T-helper 2 cell treated with Interferon-gamma antibody and Interleukin-4, amounts not matched to agents 5 μg/mL and 100 μg/mL, for 36 hours (primary cell): ENCODE data around the gene STXBP5.

Source experiments
- DNase-seq: peaks from one replicate; pipeline ENCODE4 v3.0.0; 2021; ENCODE audit warnings: low spot score
- H3K27ac Mint-ChIP-seq: one replicate; pipeline ENCODE4 v1.8.0; 2021; ENCODE audit warnings: mild to moderate bottlenecking, mixed read lengths
- H3K27me3 Mint-ChIP-seq: one replicate; pipeline ENCODE4 v1.8.0; 2021; ENCODE audit warnings: low read depth, mixed read lengths
- H3K36me3 Mint-ChIP-seq: one replicate; pipeline ENCODE4 v1.8.0; 2021; ENCODE audit warnings: low read depth, mixed read lengths
- H3K4me1 Mint-ChIP-seq: one replicate; pipeline ENCODE4 v1.8.0; 2021; ENCODE audit warnings: low read depth, mixed read lengths
- H3K4me3 Mint-ChIP-seq: one replicate; pipeline ENCODE4 v1.8.0; 2022; ENCODE audit warnings: mild to moderate bottlenecking, moderate library complexity, mixed read lengths
- H3K9me3 Mint-ChIP-seq: one replicate; pipeline ENCODE4 v1.8.0; 2021; ENCODE audit warnings: mixed read lengths

The STXBP5 gene

GRCh38 chr6:147167576-147168461 is 36.4 kb upstream of the STXBP5 start:
- Mint-ChIP-seq H3K4me1 (peaks cover 5% of the 10 kb centered on the region), H3K9me3 (no peaks in the 10 kb centered on the region), H3K36me3 (no peaks in the 10 kb centered on the region), H3K27ac (no peak overlapping the region), H3K27me3 (no peaks in the 10 kb centered on the region), H3K4me3 (no peak overlapping the region)
- DNase-seq, result no peak

DNA sequence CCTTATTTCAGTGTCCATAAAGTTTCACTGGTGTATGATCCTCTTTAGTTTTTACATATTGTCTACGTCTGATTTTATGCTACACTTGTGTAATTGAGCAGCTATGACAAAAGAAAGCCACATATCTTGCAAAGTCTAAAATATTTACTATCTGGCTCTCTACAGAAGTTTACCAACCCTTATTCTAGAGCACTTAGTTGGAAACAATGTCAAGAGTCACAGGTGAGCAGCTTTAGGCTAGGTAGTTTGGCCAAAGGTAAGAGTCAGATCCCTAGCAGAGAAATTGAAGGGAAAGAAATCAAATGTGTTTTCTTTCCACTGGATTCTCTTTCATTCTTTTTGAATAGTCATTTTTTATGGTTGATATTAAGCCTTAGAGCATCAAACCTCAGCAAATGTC is 34.7 kb upstream of the STXBP5 start:
- Mint-ChIP-seq H3K36me3 (no peaks in the 10 kb centered on the region), H3K27ac (no peak overlapping the region), H3K27me3 (no peaks in the 10 kb centered on the region), H3K4me3 (no peak overlapping the region), H3K4me1 (peaks cover 5% of the 10 kb centered on the region), H3K9me3 (no peaks in the 10 kb centered on the region)
- no peak for DNase-seq

DNA sequence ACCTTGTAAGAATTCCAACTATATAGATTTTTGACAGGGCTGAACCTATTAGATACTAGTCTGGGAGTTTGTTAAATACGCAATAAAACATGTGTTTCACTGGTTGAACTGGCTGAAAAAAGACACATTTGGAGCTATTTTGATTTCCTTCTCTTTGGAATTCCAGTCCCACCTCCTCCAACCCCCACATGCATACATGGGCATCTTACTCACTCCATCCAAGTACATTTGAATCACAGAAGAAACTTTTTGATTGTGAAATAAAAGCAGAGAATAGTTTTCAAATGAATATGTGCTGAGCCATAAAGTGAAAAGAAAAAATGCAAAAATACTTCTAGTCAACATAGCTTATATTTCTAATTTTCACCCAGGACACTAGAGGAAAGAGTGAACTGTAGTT is 33.9 kb upstream of the STXBP5 start:
- Mint-ChIP-seq H3K4me1 (peaks cover 5% of the 10 kb centered on the region), H3K9me3 (no peaks in the 10 kb centered on the region), H3K27ac (no peak overlapping the region), H3K27me3 (no peaks in the 10 kb centered on the region), H3K36me3 (no peaks in the 10 kb centered on the region), H3K4me3 (no peak overlapping the region)
- DNase-seq, result no peak

DNA sequence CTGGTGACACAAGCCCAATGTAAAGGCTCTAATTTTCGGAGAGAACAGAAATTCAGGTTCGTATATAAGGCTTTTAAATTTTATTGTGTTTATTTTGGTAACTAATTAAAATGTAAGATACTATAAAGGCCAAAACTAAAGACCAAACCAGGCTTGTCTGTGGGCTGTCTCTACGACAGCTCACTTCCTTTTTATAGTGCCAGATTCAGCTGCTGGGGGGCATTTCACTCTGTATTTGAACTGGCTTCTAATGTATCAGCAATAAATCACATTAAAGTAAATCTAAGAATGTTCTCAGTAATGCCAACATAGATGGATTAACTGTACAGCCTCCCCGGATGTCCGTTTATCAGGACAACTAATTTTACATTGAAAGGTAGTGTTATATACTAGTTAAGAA is 31.1 kb upstream of the STXBP5 start:
- Mint-ChIP-seq H3K27ac (no peak overlapping the region), H3K4me1 (no peaks in the 10 kb centered on the region), H3K4me3 (no peak overlapping the region), H3K9me3 (no peaks in the 10 kb centered on the region), H3K27me3 (no peaks in the 10 kb centered on the region), H3K36me3 (no peaks in the 10 kb centered on the region)
- DNase-seq, result no peak

DNA sequence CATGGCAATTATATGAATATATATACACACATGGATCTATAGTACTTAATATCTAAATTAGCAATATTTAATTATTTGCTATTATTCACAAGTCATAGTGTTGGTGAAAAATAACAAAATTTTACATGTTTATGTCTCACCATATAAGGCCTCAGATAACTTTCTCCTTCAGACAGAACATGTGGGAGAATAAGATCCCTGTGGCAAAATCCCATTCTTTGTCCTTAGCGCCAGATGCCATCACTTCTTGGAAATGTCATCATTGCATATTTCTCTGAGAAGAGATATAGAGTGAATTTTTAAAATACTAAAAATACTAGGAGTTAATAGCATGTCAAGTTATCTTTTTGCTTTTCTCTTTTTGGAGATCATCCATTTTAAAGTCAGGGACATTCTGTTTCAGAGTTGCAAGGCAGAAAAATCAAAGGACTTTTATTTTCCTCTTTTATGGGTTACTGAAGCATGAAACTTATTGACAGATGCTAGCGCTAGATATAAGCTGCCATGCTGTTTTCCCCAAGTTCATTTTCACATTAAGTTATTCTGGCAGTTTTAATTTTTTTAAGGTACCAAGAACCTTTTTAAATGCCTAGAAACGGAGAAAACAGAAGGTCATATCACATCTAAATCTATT is 30.4 kb upstream of the STXBP5 start:
- Mint-ChIP-seq H3K27ac (no peak overlapping the region), H3K36me3 (no peaks in the 10 kb centered on the region), H3K4me1 (no peaks in the 10 kb centered on the region), H3K9me3 (no peaks in the 10 kb centered on the region), H3K27me3 (no peaks in the 10 kb centered on the region), H3K4me3 (no peak overlapping the region)
- DNase-seq, result no peak

- Mint-ChIP-seq H3K4me3 (no peak overlapping the region), H3K4me1 (no peaks in the 10 kb centered on the region), H3K27ac (no peak overlapping the region), H3K36me3 (no peaks in the 10 kb centered on the region), H3K9me3 (no peaks in the 10 kb centered on the region), H3K27me3 (peaks cover 3% of the 10 kb centered on the region)
- DNase-seq, result no peak
These were observed 27.4 kb upstream of the STXBP5 start for GRCh38 chr6:147176795-147177194.

DNA sequence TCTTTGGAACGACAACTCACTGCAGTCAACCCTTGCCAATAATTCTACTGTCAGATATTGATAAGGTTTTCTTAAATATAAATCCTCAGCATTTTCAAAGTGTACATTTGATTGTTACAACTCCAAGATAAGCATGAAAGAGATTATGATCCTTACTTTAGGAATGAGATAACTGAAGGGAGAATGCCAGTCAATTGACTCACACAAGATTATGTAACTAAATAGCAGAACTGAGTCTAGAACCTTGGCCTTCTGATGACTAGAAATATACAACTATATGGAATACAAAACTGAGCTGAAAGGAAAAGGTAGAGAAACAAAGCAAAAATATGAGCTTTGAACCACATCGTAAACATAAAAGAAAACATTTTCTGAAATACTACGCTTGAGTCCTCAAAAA is 26.9 kb upstream of the STXBP5 start:
- no peaks in the 10 kb centered on the region for H3K36me3 Mint-ChIP-seq
- no peaks in the 10 kb centered on the region for H3K4me1 Mint-ChIP-seq
- no peak overlapping the region for H3K27ac Mint-ChIP-seq
- peaks cover 3% of the 10 kb centered on the region for H3K27me3 Mint-ChIP-seq
- no peaks in the 10 kb centered on the region for H3K9me3 Mint-ChIP-seq
- no peak for DNase-seq
- H3K4me3 Mint-ChIP-seq, result no peak overlapping the region

DNA sequence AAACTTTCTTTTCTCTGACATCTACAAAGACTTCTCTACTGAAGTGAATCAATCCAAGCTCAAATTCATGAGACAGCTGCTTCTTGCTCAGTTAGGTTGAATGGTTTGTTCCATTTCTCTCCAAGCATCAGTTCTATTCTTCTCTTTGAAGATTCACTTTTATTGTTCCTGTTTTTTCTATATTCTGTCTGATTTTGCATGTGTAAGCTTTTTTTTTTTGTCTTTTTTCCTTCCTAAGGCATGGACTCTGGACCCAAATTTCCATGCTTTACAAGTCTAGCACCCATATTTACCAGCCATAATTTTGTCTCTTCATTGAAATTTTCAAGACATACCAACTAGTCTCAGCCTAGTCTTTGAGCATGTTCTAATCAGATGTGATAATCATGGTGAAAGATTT is 25.9 kb upstream of the STXBP5 start:
- no peaks in the 10 kb centered on the region for H3K9me3 Mint-ChIP-seq
- no peak overlapping the region for H3K4me3 Mint-ChIP-seq
- no peaks in the 10 kb centered on the region for H3K4me1 Mint-ChIP-seq
- no peak overlapping the region for H3K27ac Mint-ChIP-seq
- no peak for DNase-seq
- H3K27me3 Mint-ChIP-seq, result peaks cover 3% of the 10 kb centered on the region
- H3K36me3 Mint-ChIP-seq, result no peaks in the 10 kb centered on the region

- Mint-ChIP-seq H3K4me3 (no peak overlapping the region), H3K27me3 (peaks cover 3% of the 10 kb centered on the region), H3K27ac (no peak overlapping the region), H3K9me3 (no peaks in the 10 kb centered on the region), H3K4me1 (no peaks in the 10 kb centered on the region), H3K36me3 (no peaks in the 10 kb centered on the region)
- no peak for DNase-seq
These were observed 24.4 kb upstream of the STXBP5 start for GRCh38 chr6:147179809-147180208.

DNA sequence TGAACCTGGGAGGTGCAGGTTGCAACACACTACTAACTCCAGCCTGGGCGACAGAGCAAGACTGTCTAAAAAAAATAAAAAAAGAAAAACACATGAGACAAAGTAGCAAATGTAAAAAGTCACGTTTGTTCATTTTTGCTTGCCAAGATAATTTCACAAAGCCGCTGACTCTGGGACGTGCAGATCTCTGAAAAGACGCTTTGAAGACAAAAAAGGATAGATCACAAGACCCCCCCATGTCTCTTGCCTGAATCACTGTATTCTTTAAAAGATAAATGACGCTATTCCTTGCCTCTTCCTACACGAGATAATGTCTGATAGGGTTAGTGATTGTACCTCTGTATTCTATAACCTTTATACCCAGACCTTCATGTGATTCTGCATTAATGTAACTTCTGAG is 23.3 kb upstream of the STXBP5 start:
- Mint-ChIP-seq H3K9me3 (no peaks in the 10 kb centered on the region), H3K4me3 (no peak overlapping the region), H3K36me3 (no peaks in the 10 kb centered on the region), H3K4me1 (no peaks in the 10 kb centered on the region), H3K27me3 (peaks cover 3% of the 10 kb centered on the region), H3K27ac (no peak overlapping the region)
- DNase-seq, result no peak

DNA sequence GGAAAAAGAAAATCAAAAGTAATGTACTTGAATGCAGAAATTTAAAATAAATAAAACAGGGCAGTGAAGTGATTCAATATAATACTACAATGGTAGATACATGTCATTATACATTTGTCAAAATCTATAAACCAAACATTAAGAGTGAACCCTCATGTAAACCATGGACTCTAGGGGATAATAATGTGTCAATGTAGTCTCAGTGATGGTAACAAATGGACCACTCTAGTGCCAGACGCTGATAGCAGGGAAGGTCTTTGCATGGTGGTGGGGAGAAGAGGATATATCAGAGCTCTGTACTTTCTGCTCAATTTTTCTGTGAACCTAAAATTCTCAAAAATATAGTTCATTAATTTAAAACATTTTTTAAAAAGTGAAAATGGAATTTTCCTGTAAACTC is 19.8 kb upstream of the STXBP5 start:
- H3K4me1 Mint-ChIP-seq, result no peaks in the 10 kb centered on the region
- H3K36me3 Mint-ChIP-seq, result no peaks in the 10 kb centered on the region
- H3K27me3 Mint-ChIP-seq, result peaks cover 3% of the 10 kb centered on the region
- H3K27ac Mint-ChIP-seq, result no peak overlapping the region
- no peaks in the 10 kb centered on the region for H3K9me3 Mint-ChIP-seq
- DNase-seq, result no peak
- H3K4me3 Mint-ChIP-seq, result no peak overlapping the region

- no peaks in the 10 kb centered on the region for H3K36me3 Mint-ChIP-seq
- no peak overlapping the region for H3K4me3 Mint-ChIP-seq
- no peak overlapping the region for H3K27ac Mint-ChIP-seq
- no peaks in the 10 kb centered on the region for H3K4me1 Mint-ChIP-seq
- H3K9me3 Mint-ChIP-seq, result no peaks in the 10 kb centered on the region
- peaks cover 3% of the 10 kb centered on the region for H3K27me3 Mint-ChIP-seq
- DNase-seq, result no peak
These were observed 19.0 kb upstream of the STXBP5 start for GRCh38 chr6:147185216-147185615.

DNA sequence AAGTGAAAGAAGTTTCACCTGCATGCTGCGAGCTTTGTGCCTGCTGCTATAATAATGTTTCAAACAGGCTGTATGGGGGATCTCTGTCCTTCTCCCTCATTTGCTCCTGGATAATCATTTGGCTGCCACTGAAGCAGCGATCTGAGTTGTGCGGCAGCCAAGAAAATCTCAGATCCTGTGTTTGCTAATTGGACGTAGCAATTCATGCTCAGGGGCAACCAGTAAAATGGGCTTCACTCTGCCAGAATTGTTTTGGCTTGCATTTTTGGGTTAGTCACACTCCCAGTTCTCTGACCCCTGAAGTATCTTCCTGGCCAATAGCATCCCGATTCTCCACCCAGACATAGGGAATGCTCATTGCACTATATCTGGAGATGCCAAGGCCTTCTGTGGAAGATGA is 13.7 kb upstream of the STXBP5 start:
- no peak overlapping the region for H3K27ac Mint-ChIP-seq
- no peaks in the 10 kb centered on the region for H3K36me3 Mint-ChIP-seq
- H3K4me3 Mint-ChIP-seq, result no peak overlapping the region
- no peak for DNase-seq
- H3K4me1 Mint-ChIP-seq, result peaks cover 10% of the 10 kb centered on the region
- H3K27me3 Mint-ChIP-seq, result no peaks in the 10 kb centered on the region
- no peaks in the 10 kb centered on the region for H3K9me3 Mint-ChIP-seq

- no peak overlapping the region for H3K4me3 Mint-ChIP-seq
These were observed 11.8 kb upstream of the STXBP5 start for GRCh38 chr6:147192278-147192911.

More at GRCh38 chr6:147192278-147192911, 11.8 kb upstream of the STXBP5 start:
- H3K36me3 Mint-ChIP-seq, result no peaks in the 10 kb centered on the region
- H3K4me1 Mint-ChIP-seq, result peaks cover 15% of the 10 kb centered on the region
- H3K27me3 Mint-ChIP-seq, result no peaks in the 10 kb centered on the region
- H3K27ac Mint-ChIP-seq, result no peak overlapping the region
- no peak for DNase-seq
- H3K9me3 Mint-ChIP-seq, result no peaks in the 10 kb centered on the region
